ENCODE results near the gene PCK1. TPM values are rescaled to one million over a fixed set of nuclear protein-coding genes. Genes with fewer than 3 reads are reported as not detected.

The PCK1 gene
- total and polyA plus RNA-seq, 2 of the 13 experiments (the other 11 are each of a cell fraction or from before 2014, with no cell fraction given) = 6.5 to 12.6 TPM

DNA sequence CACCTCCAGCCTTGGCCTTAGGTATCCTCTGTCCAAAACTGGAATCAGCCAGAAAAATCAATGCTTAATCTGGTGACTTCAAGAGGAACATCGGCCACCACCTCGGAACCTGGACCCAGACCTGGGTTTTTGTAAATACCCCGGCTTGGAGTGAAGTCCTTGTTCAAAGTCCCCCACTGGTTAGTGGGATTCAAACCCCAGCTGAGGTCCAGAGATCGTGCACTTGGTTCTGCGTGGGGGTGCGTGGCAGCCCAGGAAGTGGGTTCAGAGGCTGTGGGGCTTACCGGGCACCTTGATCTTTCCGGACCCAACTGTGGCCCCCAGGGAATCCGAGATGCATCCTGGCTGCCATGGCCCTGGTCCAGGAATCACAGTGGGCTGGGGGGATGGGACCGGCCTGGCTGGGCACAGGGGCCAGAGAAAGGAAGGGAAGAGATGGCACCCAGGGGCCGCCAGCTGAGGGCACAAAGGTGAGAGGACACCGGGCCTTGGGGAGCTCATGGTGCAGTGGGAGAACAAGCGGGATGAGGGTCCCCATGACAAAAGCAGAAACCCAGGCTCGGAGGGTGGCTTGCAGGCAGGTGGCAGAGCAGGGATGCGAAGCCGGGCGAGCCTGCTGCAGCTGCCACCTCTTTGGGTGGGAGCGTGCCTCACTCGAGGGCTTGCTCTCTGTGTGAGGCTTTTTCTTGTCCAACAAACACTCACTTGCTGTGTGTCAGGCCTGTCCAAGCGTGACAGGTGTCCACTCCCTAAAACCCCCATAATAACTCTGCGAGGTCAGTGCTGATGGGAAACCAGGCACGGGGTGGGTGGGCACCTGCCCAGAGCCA is 31.6 kb downstream of the PCK1 start (continued):
- TF ChIP-seq ZBTB10 (CRISPR knock-in tag; IDR thresholded peaks at IDR 0.05; ENCODE audit: borderline replicate concordance) = 0 out of 2 replicates have a peak, but pooled peaks have one; percentile 32
- peak; percentile 74; the same call in 1 of the 2 replicates for TF ChIP-seq ARNTL (CRISPR knock-in tag; IDR thresholded peaks at IDR 0.05)
- TF ChIP-seq, protein P1, sequence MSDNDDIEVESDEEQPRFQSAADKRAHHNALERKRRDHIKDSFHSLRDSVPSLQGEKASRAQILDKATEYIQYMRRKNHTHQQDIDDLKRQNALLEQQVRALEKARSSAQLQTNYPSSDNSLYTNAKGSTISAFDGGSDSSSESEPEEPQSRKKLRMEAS (IDR thresholded peaks at IDR 0.05) = 0 out of 2 replicates have a peak, but pooled peaks have one; percentile 29
- peak; percentile 92 for TF ChIP-seq ZSCAN29 (CRISPR knock-in tag; conservative IDR thresholded peaks at IDR 0.05)
- peak; percentile 77; the same call in 1 of the 2 replicates for TF ChIP-seq NFIC (IDR thresholded peaks at IDR 0.05; ENCODE audit: low read length)
- TF ChIP-seq HOXA3 (CRISPR knock-in tag; IDR thresholded peaks at IDR 0.05) = peak; percentile 50; the same call in 1 of the 2 replicates
- TF ChIP-seq HDAC1 (CRISPR knock-in tag; IDR thresholded peaks at IDR 0.05) = peak; percentile 87
- TF ChIP-seq KDM3A (CRISPR knock-in tag; IDR thresholded peaks at IDR 0.05; ENCODE audit: low read depth) = 0 out of 2 replicates have a peak, but pooled peaks have one; percentile 29
- no peak for TF ChIP-seq HOXA5 (CRISPR knock-in tag; IDR thresholded peaks at IDR 0.05)
- peak; percentile 24 for TF ChIP-seq ZNF460 (CRISPR knock-in tag; IDR thresholded peaks at IDR 0.05; ENCODE audit: borderline replicate concordance)
- TF ChIP-seq, protein P2, sequence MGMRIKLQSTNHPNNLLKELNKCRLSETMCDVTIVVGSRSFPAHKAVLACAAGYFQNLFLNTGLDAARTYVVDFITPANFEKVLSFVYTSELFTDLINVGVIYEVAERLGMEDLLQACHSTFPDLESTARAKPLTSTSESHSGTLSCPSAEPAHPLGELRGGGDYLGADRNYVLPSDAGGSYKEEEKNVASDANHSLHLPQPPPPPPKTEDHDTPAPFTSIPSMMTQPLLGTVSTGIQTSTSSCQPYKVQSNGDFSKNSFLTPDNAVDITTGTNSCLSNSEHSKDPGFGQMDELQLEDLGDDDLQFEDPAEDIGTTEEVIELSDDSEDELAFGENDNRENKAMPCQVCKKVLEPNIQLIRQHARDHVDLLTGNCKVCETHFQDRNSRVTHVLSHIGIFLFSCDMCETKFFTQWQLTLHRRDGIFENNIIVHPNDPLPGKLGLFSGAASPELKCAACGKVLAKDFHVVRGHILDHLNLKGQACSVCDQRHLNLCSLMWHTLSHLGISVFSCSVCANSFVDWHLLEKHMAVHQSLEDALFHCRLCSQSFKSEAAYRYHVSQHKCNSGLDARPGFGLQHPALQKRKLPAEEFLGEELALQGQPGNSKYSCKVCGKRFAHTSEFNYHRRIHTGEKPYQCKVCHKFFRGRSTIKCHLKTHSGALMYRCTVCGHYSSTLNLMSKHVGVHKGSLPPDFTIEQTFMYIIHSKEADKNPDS (CRISPR knock-in tag; IDR thresholded peaks at IDR 0.05) = 0 out of 2 replicates have a peak, but pooled peaks have one; percentile 48
- peak; percentile 73; the same call in 1 of the 2 replicates for TF ChIP-seq ZSCAN25 (CRISPR knock-in tag; IDR thresholded peaks at IDR 0.05)
- peak; percentile 46; the same call in 1 of the 2 replicates for TF ChIP-seq MLX (CRISPR knock-in tag; IDR thresholded peaks at IDR 0.05)
- peak; percentile 38; the same call in 1 of the 2 replicates for TF ChIP-seq HMG20A (CRISPR knock-in tag; IDR thresholded peaks at IDR 0.05; ENCODE audit: borderline replicate concordance)
- 0 out of 2 replicates have a peak, but pooled peaks have one; percentile 23 for TF ChIP-seq ZNF546 (CRISPR knock-in tag; conservative IDR thresholded peaks at IDR 0.05)
- TF ChIP-seq ZNF30 (CRISPR knock-in tag; IDR thresholded peaks at IDR 0.05) = no peak
- TF ChIP-seq TARDBP (CRISPR knock-in tag; IDR thresholded peaks at IDR 0.05) = peak; percentile 24; the same call in 1 of the 2 replicates
- 0 out of 2 replicates have a peak, but pooled peaks have one; percentile 34 for TF ChIP-seq SNAPC4 (CRISPR knock-in tag; IDR thresholded peaks at IDR 0.05)
